Measurements from ENCODE around the gene DHX35. TPM values are rescaled to one million over a fixed set of nuclear protein-coding genes. Genes with fewer than 3 reads are reported as not detected.

Gene DHX35
- total and polyA plus RNA-seq, 4 donors = 4.8 to 15.5 (median 11.3) TPM

DNA sequence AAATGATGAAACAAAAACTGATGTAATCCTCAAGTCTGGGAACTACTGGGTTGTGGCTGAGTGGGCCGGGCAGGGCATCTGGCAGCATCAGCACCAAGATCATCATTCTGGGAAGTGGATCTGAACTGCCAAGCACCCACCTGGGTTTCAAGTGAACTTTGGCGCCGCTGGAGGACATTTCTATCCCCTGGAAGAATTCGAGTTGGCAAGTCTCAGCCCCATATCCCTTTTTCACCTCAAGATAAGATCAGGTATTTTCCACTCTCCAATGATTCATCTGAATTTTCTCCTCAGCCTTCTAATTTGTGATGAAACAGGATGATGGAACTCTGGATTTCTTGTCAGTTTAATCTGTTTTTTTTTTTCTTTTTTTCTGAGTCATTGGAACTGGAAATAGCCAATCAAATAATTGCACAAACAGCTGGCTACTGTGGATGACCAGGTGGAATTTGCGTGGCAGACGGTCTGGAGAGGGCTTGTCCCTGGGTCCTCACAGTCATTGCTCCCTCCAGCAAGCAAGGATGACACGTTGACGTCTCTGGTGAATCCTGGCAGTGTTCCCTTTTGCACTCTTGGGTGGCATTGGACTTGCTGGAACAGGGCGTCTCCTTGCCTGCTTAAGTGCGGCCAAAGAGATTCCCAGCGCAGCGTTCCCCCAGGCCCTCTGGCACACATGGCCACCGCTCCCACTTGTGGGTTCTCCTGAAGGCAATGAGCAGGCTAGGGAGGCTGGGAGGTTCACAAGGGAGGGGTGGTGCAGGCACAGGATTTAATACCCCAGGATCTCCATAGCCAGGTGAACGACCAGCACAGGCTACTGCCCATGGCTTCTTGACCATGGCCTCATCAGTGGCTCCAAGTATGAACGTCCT lies 80.4 kb downstream of the DHX35 start:
- intact Hi-C loops (cut with DNase I) = no loop called here
- Histone ChIP-seq H3K36me3 (ENCODE audit: control insufficient read depth in 1 of 2, insufficient read depth in 2 of 2, low read length in 1 of 2) (peaks cover 0 to 7% of the 10 kb centered on the region in 2 donors), H3K27ac (ENCODE audit: low read depth in 1 of 2, low read length in 2 of 2) (no peak overlapping the region), H3K9me3 (ENCODE audit: control insufficient read depth, low read length) (no peaks in the 10 kb centered on the region), H3K27me3 (ENCODE audit: control insufficient read depth in 1 of 2, insufficient read depth in 2 of 2, low read length in 1 of 2) (no peaks in the 10 kb centered on the region), H3K4me1 (ENCODE audit: control insufficient read depth in 1 of 2, insufficient read depth in 2 of 2, low read length in 2 of 2) (no peaks in the 10 kb centered on the region), H3K4me3 (ENCODE audit: low read length in 2 of 2) (no peak overlapping the region)
- no peak for ATAC-seq (ENCODE audit: low FRiP score)
- WGBS, 2 donors = 87 to 89% methylated on average over 15 of the region's 15 CpGs
- no peak for DNase-seq

DNA sequence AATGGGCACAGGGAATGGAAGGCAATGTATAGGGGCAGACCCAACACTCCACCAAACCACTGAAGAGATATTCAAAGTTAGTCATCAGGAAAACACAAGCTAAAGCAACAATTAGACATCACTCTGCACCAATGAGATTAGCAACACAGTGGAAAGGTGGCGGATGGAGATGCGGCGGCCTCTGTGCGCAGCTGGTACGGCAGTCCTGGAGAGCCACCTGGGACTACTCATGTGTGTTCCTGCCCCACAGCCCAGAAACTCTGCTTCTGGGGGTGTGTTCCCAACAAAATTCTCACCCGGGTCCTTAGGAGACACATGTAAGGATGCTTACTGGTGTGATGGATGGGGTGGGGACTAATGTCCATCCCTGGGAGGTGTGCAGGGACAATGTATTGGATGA lies 82.4 kb downstream of the DHX35 start:
- Histone ChIP-seq H3K9me3 (ENCODE audit: control insufficient read depth, low read length) (no peaks in the 10 kb centered on the region), H3K27me3 (ENCODE audit: control insufficient read depth in 1 of 2, insufficient read depth in 2 of 2, low read length in 1 of 2) (no peaks in the 10 kb centered on the region), H3K4me1 (ENCODE audit: control insufficient read depth in 1 of 2, insufficient read depth in 2 of 2, low read length in 2 of 2) (no peaks in the 10 kb centered on the region), H3K27ac (ENCODE audit: low read depth in 1 of 2, low read length in 2 of 2) (no peak overlapping the region), H3K4me3 (ENCODE audit: low read length in 2 of 2) (no peak overlapping the region), H3K36me3 (ENCODE audit: control insufficient read depth in 1 of 2, insufficient read depth in 2 of 2, low read length in 1 of 2) (peaks cover 0 to 7% of the 10 kb centered on the region in 2 donors)
- intact Hi-C loops (cut with DNase I) = no loop called here
- 97 to 98% methylated on average over 6 of the region's 6 CpGs for WGBS, 2 donors
- ATAC-seq (ENCODE audit: low FRiP score) = no peak
- DNase-seq = no peak

DNA sequence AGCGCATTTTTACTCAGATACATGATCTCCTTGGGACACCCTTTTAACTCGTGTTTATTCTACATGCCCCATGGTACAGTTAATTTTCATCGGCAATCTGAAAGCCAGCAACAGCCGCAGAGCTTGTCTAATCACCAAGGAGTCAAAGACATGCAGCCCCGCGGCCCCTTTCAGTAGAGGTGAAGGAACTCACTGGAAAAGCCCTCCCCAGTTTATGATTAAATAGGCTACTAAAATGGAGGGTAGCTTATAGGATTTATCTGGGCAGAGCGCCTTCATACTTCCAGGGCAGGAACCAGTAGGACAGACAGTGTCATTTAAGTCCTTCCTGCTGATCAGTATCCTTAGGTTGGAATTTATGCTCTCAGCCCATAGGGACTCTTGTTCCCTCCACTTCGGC lies 83.5 kb downstream of the DHX35 start:
- no peaks in the 10 kb centered on the region for H3K9me3 ChIP-seq (ENCODE audit: control insufficient read depth, low read length)
- ATAC-seq (ENCODE audit: low FRiP score) (no peak), DNase-seq (no peak)
- 82 to 83% methylated on average over 8 of the region's 8 CpGs for WGBS, 2 donors
- H3K36me3 ChIP-seq (ENCODE audit: control insufficient read depth in 1 of 2, insufficient read depth in 2 of 2, low read length in 1 of 2) = peaks cover 0 to 4% of the 10 kb centered on the region in 2 donors
- no peaks in the 10 kb centered on the region for H3K27me3 ChIP-seq (ENCODE audit: control insufficient read depth in 1 of 2, insufficient read depth in 2 of 2, low read length in 1 of 2)
- no peak overlapping the region for H3K4me3 ChIP-seq (ENCODE audit: low read length in 2 of 2)
- no peaks in the 10 kb centered on the region for H3K4me1 ChIP-seq (ENCODE audit: control insufficient read depth in 1 of 2, insufficient read depth in 2 of 2, low read length in 2 of 2)
- no peak overlapping the region for H3K27ac ChIP-seq (ENCODE audit: low read depth in 1 of 2, low read length in 2 of 2)
- intact Hi-C loops (cut with DNase I) = no loop called here

DNA sequence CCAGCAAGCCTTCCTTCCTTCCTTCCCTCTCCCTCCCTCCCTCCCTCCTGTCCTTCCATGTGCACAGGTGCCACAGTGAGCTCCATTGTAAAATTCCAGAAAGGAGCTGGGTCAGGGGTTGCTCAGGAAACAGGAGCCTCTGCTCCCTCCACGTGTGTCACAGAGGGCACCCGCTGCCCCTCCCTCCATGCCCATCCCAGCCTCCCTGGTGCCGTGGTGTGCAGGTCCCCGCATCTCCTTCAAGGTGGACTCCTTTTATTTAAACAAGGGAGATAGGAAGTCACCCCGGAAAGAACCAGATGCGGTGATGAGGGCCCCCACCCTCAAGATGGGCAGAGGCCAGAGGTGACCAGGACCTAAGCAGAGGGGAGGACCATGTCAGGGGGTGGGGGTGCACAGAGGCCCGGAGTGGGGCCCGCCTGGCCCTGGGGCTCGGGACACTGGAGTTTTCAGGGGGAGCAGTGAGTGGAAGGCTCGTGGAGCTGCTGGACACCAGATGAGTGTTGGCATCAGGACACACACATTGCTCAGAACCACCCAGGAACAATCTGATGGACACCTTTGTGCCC lies 85.4 kb downstream of the DHX35 start:
- ATAC-seq (ENCODE audit: low FRiP score) (peak; percentile 15), DNase-seq (no peak)
- no peaks in the 10 kb centered on the region for H3K4me1 ChIP-seq (ENCODE audit: control insufficient read depth in 1 of 2, insufficient read depth in 2 of 2, low read length in 2 of 2)
- peaks cover 0 to 3% of the 10 kb centered on the region in 2 donors for H3K36me3 ChIP-seq (ENCODE audit: control insufficient read depth in 1 of 2, insufficient read depth in 2 of 2, low read length in 1 of 2)
- intact Hi-C loops (cut with DNase I) = no loop called here
- H3K4me3 ChIP-seq (ENCODE audit: low read length in 2 of 2) = no peak overlapping the region
- no peaks in the 10 kb centered on the region for H3K27me3 ChIP-seq (ENCODE audit: control insufficient read depth in 1 of 2, insufficient read depth in 2 of 2, low read length in 1 of 2)
- H3K27ac ChIP-seq (ENCODE audit: low read depth in 1 of 2, low read length in 2 of 2) = no peak overlapping the region
- WGBS, 2 donors = 60 to 65% methylated on average over 10 of the region's 10 CpGs
- H3K9me3 ChIP-seq (ENCODE audit: control insufficient read depth, low read length) = no peaks in the 10 kb centered on the region

DNA sequence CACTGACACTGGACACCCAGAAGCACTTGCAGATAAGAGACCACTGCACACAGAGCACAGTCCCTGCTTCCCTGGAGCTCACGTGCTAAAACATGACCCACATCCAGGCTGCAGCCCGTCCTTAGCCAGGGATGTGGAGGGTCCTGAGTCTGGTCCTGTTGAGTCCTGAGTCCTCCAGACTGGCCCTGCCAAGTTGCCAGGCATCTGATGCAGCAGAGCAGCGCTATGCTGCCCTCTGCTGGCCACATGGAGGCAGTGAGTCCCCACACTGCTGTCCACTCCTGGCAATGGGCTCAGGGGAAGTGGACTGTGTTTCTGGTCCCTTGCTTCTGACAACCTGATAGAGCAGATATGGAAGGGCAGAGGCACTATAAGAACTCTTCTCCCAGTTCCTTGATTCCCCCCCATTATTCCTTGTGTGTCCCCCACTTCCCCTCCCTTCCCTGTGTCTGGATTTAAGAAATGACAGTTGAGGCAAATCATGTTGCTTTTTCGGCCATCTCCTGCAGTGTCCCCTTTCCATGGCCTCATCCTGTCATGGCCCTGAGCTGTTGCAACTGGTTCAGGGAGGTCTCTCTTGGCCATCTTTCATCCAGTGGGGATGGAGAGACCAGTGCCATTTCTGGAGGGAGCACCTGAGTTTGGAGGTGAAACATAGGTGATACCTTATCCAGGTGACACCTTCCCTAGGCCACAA lies 86.0 kb downstream of the DHX35 start:
- Histone ChIP-seq H3K27me3 (ENCODE audit: control insufficient read depth in 1 of 2, insufficient read depth in 2 of 2, low read length in 1 of 2) (peaks cover 0 to 3% of the 10 kb centered on the region in 2 donors), H3K4me1 (ENCODE audit: control insufficient read depth in 1 of 2, insufficient read depth in 2 of 2, low read length in 2 of 2) (no peaks in the 10 kb centered on the region), H3K4me3 (ENCODE audit: low read length in 2 of 2) (no peak overlapping the region), H3K27ac (ENCODE audit: low read depth in 1 of 2, low read length in 2 of 2) (no peak overlapping the region), H3K9me3 (ENCODE audit: control insufficient read depth, low read length) (no peaks in the 10 kb centered on the region), H3K36me3 (ENCODE audit: control insufficient read depth in 1 of 2, insufficient read depth in 2 of 2, low read length in 1 of 2) (no peaks in the 10 kb centered on the region)
- WGBS, 2 donors = 18 to 22% methylated on average over 4 of the region's 4 CpGs
- ATAC-seq (ENCODE audit: low FRiP score) (peak; percentile 88), DNase-seq (peak; percentile 89 to 93)
- intact Hi-C loops (cut with DNase I) = loop anchor here in 1 of 2 donors (1.0 kb wide), 1 partner anchor 122 kb away; the partner anchor contains the start of gene FAM83D

DNA sequence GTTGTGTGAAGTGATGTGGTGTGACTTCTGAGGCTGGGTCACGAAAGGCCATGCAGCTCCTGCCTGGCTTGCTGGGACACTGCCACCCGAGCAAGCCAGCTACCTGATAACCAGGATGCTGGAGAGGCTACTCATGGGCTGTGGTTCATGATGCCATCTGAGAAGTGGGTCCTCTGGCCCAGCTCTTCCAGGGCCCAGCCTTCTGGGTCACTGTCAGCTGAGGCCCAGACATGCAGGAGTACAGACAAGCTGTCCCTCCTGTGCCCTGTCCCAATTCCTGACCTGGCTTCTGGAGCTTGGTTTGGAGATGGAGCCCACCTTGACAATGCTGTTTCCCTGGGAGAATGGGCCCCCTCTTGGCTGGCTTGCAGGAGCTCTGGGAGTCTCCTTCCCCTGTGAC lies 87.0 kb downstream of the DHX35 start:
- ATAC-seq (ENCODE audit: low FRiP score) (no peak), DNase-seq (no peak)
- Histone ChIP-seq H3K4me1 (ENCODE audit: control insufficient read depth in 1 of 2, insufficient read depth in 2 of 2, low read length in 2 of 2) (no peaks in the 10 kb centered on the region), H3K36me3 (ENCODE audit: control insufficient read depth in 1 of 2, insufficient read depth in 2 of 2, low read length in 1 of 2) (no peaks in the 10 kb centered on the region), H3K27ac (ENCODE audit: low read depth in 1 of 2, low read length in 2 of 2) (no peak overlapping the region), H3K4me3 (ENCODE audit: low read length in 2 of 2) (no peak overlapping the region), H3K9me3 (ENCODE audit: control insufficient read depth, low read length) (no peaks in the 10 kb centered on the region), H3K27me3 (ENCODE audit: control insufficient read depth in 1 of 2, insufficient read depth in 2 of 2, low read length in 1 of 2) (peaks cover 0 to 3% of the 10 kb centered on the region in 2 donors)
- intact Hi-C loops (cut with DNase I) = no loop called here
- 83 to 90% methylated on average over 2 of the region's 2 CpGs for WGBS, 2 donors

DNA sequence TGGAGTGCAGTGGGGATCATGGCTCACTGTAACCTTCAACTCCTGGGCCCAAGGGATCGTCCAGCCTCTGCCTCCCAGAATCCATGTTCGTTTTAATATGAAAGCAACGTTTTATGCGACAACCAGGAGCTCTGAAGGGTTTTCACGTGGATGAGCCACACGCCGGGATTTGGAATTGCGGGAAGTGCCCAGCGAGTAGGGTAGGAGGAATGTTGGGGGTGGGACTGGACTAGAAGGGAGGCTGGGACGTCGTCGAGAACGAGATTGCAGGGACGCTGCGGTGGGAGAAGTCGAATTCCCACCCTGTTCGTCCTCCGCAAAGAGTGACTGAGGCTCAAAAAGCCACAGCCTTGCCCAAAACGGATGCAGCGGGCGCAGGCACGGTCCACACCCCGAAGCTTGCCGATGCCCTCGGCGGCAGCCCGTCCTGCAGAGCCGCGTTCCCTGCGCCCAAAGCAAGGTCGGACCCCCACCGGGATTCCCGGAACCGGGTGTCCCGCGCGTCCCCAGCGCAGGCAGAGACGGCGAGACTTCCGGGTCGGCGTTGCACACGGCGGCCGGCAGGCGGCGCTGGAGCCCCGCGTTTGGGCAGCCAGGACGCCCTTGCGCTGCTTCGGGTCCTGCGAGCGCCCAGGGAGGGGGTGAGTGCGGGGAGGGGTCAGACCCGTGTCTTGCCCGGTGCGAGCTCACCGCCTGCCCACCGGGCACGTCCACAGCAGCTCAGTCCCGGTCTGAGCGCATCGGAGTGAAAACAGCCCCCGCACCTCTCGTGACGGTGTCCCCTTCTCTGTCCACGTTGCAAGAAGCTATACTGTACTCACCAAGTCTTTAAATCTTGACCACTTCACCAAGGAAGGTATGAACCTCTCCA lies 87.8 kb downstream of the DHX35 start:
- H3K27me3 ChIP-seq (ENCODE audit: control insufficient read depth in 1 of 2, insufficient read depth in 2 of 2, low read length in 1 of 2) = peaks cover 0 to 3% of the 10 kb centered on the region in 2 donors
- ATAC-seq (ENCODE audit: low FRiP score) (peak; percentile 93), DNase-seq (peak; percentile 86 to 94)
- 1% methylated on average over 64 to 69 of the region's 69 CpGs for WGBS, 2 donors
- H3K36me3 ChIP-seq (ENCODE audit: control insufficient read depth in 1 of 2, insufficient read depth in 2 of 2, low read length in 1 of 2) = no peaks in the 10 kb centered on the region
- H3K4me3 ChIP-seq (ENCODE audit: low read length in 2 of 2) = peak overlapping the region; percentile 63 to 66
- H3K9me3 ChIP-seq (ENCODE audit: control insufficient read depth, low read length) = no peaks in the 10 kb centered on the region
- intact Hi-C loops (cut with DNase I) = loop anchor here (1.0 to 2.0 kb wide), 2 partner anchors 31 to 33 kb away; no protein-coding TSS in a partner anchor
- no peaks in the 10 kb centered on the region for H3K4me1 ChIP-seq (ENCODE audit: control insufficient read depth in 1 of 2, insufficient read depth in 2 of 2, low read length in 2 of 2)
- peak overlapping the region in 1 of 2 donors; percentile 41 for H3K27ac ChIP-seq (ENCODE audit: low read depth in 1 of 2, low read length in 2 of 2)

DNA sequence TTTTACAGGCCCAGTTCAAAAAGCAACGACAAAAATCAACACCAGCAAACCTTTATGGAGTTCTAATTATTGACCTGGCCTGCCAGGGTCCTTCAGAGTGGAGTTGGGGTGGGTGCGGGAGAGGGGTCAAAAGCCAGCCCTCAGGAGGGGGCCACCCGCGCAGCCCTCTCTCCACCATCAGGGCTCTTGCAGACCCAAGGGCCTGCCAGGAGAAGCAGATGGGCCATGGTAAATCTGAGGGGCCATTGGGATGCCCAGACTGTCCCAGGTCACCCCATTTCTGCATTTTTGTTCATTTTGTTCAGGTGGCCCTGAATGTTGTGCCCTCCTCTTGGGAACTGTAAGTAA lies 88.4 kb downstream of the DHX35 start:
- intact Hi-C loops (cut with DNase I) = loop anchor here (1.0 to 2.0 kb wide), 2 partner anchors 31 to 32 kb away; no protein-coding TSS in a partner anchor

More for the DNA sequence above, 88.4 kb downstream of the DHX35 start:
- peaks cover 0 to 3% of the 10 kb centered on the region in 2 donors for H3K27me3 ChIP-seq (ENCODE audit: control insufficient read depth in 1 of 2, insufficient read depth in 2 of 2, low read length in 1 of 2)
- no peak overlapping the region for H3K27ac ChIP-seq (ENCODE audit: low read depth in 1 of 2, low read length in 2 of 2)
- no peaks in the 10 kb centered on the region for H3K4me1 ChIP-seq (ENCODE audit: control insufficient read depth in 1 of 2, insufficient read depth in 2 of 2, low read length in 2 of 2)
- DNase-seq (no peak), ATAC-seq (ENCODE audit: low FRiP score) (no peak)
- H3K9me3 ChIP-seq (ENCODE audit: control insufficient read depth, low read length) = no peaks in the 10 kb centered on the region
- H3K36me3 ChIP-seq (ENCODE audit: control insufficient read depth in 1 of 2, insufficient read depth in 2 of 2, low read length in 1 of 2) = no peaks in the 10 kb centered on the region
- WGBS, 2 donors = 58 to 64% methylated on average over 4 of the region's 4 CpGs
- H3K4me3 ChIP-seq (ENCODE audit: low read length in 2 of 2) = no peak overlapping the region

Measured in aorta (tissue), 5 donors.